Measurements from ENCODE around the gene PTGR1.
"Not testable (repeated sequence)": the region's sequence is repeated elsewhere in the genome, so short reads cannot be mapped to it uniquely, and the experiment has no call there.

Gene PTGR1

GRCh38 chr9:111610845-111611244 is 11.4 kb upstream of the PTGR1 start:
- no peak for DNase-seq

DNA sequence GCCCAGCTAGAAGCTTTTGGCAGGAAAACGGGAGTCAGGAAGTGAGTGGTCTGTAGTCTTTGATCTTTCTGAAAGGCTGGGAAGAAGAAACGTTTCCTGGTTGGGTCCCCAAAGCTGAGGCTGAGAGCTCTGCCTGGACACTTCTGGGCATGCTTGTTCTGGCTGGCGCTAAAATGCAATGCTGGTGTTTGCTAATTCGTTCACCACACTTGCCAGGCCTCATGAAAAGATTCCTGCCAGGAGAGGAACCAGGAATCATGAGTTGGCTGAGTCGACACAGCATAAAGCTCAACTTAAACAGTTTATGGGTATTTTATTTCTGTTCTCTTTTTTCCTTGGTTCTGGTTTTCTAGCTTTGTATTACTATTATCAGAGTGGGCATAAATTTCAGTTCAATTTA is 10.7 kb upstream of the PTGR1 start:
- DNase-seq: no peak

DNA sequence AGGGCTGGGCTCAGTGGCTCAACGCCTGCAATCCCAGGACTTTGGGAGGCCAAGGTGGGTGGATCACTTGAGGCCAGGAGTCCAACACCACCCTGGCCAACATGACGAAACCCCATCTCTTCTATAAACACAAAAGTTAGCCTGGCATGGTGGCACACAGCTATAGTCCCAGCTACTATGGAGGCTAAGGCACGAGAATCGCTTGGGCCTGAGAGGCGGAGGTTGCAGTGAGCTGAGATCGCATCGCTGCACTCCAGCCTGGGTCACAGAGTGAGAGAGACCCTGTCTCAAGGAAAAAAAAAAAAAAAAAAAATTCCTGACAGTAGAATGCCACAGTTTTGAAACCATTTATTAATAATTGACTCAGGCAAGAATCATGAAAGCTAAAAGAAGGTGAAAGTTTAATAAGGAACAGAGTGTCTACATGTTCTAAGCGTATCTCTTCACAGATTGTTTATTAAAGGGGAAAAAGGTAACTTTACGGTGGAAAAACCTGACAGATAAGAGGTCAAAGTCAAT is 5.7 kb upstream of the PTGR1 start:
- no peak for DNase-seq

DNA sequence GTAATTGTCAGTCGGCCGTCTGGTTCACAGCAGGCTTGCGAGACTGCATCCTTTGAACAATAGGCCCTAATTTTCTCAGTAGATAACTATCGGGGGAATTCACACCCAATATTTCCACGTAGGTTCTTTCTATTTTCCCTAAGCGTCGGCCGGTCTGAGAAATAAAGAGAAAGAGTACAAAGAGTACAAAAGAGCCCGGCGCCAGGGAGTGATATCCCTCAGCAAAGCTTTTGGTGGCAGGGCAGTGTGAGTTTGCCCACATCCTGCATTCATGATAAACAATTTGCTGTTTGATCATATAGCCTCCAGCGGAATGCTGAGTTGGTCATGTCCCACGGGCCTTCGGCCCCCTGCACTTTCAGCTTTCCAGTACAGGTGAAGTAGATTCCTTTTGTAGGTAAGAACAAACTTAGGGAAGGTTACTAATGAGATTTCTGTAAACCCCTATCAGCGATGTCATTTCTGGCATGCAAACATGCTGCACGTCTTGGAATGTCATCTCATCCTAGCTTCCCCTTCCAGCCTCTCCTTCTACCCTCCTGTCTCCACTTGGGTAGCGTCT is 4.7 kb upstream of the PTGR1 start:
- no peak for DNase-seq

- no peak for DNase-seq
These were observed 3.6 kb upstream of the PTGR1 start for GRCh38 chr9:111603041-111603440.

GRCh38 chr9:111601237-111602018 is 2.0 kb upstream of the PTGR1 start:
- no peak for DNase-seq

DNA sequence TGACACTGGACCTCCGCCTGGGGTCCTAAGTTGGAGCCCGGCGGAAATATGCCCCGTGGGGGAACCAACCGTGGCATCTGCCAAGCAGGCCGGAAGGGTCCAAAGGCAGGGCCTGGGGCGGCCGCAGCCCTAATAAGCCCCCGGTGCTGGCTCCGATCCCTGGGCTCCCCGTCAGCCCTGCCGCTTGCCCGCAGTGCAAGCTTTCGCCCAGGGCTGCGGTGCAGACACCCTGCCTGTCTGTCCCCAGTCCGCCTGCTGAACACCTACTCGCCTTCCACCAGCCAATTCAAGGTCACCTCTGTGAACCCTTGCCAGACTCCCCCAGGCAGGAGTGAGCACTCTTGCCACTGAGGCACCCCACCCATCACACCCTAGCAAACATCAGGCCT is 502 bp upstream of the PTGR1 start:
- DNase-seq: no peak

- no peak for DNase-seq
These were observed 735 bp downstream of the PTGR1 start for GRCh38 chr9:111598733-111599091.

DNA sequence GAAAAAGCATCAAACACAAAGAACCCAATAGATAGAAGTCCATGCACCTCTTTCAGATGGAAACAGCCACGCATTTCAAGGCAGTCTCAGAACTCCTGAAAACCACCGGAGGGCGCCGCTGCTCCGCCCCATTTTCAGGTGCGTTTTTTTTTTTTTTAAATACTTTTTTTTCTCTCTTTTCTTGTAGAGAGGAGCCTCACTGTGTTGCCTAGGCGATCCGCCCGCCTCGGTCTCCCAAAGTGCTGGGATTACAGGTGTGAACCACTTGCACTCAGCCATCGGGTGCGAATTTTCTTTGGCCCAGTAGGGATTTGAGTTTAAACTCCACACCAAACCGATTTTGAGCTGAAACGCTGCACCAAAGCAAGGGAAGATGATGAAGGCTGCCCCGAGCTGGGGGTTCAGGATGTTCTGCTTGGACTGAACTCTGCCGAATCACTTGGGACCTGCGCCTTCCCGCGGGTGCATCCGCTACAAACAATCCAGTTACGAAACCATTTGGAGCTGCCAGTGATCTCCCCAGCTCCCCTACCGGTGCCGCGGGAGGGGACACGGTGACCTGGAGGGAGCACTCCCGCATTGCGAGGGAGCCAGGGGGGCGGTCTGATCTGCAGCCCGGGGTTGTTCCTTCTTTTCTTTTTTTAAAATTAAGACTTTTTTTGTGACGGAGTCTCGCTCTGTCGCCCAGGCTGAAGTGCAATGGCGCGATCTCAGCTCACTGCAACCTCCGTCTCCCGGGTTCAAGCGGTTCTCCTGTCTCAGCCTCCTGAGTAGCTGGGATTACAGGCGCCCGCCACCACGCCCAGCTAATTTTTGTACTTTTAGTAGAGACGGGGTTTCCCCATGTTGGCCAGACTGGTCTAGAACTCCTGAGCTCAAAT is 1.4 kb downstream of the PTGR1 start:
- peak in 1 of 4 experiments; percentile 37 for DNase-seq

GRCh38 chr9:111588846-111589245 is 10.6 kb downstream of the PTGR1 start:
- no peak for DNase-seq

DNA sequence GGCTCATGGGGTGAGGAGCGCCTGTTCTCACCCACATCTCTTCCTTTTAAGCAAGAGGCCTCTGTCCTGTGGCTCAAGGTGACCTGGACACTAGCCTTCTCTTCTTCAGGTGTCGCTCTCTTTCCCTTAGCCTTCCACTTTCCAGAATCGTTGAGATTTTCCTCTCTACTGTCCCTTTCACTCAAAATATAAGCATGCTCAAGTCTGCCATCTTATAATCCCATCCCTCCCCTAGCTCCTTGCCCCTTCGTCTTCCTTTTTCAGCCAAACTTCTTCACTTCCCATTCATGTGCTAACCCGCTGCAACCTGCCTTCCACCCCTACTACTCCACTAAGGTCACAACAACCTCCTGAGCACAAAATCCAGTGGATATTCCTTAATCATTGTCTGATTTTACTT is 13.1 kb downstream of the PTGR1 start:
- DNase-seq: no peak

- no peak for DNase-seq
These were observed 16.6 kb downstream of the PTGR1 start for GRCh38 chr9:111582888-111583287.

DNA sequence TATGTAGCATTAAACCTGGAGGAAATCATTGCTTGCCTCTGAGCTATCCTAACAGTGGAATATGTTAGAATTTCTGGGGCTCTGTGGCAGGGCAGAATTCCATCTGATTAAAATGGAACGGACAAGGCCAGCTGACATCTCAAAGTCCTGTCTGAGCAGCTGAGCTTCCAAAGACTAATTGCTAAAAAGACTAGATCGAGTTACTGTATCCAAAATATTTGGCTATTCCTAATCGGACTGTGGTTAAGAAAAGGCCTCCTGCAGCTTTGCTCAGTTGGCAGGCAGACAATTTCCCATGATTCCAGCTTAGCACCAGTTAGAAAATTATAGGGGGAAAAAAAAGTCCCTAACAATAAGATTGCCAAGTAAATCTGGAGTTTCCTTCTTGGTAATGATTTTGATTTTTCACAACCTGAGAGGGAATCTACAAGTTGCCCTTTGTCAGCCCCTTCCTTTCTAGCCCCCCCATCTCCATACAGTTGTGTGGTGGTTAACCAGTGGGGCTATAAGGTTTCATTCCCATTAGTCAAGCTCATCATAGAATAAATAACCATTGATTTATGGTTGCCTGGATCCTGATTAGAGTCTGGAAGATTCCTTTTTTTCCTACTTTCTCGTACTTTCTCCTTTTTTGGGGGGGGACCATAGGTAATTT is 26.4 kb downstream of the PTGR1 start:
- DNase-seq: no peak

GRCh38 chr9:111568127-111568526 is 31.3 kb downstream of the PTGR1 start:
- not testable (repeated sequence) for DNase-seq

DNA sequence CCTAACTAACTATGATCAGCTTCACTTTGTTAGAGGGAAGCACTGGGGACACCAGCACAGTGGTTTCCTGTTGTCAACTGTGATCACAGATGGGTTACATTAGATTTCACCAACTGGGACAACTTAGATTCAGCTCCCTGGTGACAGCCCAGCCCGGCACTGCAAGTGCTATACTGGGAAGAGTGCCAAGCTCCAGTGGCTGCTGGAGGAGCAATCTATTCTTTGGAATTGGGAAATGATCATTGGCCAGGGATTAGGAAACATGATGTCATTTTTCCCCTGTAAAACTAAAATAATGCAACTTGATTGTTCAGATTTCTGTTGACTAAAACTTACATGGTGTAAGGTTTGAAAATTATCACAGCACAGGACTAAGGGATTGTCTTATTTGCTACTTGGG is 33.2 kb downstream of the PTGR1 start:
- DNase-seq: no peak

DNA sequence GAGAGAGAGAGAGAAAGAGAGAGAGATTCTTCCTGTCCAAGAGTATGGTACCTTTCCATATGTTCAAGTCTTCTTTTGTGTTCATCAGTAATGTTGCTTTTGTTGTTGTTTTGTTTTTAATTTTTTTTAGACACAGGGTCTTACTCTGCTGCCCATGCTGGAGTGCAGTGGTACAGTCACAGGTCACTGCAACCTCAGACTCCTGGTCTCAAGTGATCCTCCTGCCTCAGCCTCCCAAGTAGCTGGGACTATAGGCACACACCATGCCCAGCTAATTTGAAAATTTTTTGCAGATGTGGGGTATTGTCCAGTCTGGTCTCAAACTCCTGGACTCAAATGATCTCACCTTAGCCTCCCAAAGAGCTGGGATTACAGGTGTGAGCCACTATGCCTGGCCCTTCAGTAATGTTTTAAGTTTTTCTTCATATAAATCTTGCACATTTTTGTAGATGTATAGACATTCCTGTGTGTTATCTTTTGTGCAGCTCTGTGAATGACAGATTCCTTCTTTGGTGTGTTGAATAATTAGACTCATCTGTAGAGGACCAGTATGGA is 38.2 kb downstream of the PTGR1 start:
- DNase-seq: no peak

DNA sequence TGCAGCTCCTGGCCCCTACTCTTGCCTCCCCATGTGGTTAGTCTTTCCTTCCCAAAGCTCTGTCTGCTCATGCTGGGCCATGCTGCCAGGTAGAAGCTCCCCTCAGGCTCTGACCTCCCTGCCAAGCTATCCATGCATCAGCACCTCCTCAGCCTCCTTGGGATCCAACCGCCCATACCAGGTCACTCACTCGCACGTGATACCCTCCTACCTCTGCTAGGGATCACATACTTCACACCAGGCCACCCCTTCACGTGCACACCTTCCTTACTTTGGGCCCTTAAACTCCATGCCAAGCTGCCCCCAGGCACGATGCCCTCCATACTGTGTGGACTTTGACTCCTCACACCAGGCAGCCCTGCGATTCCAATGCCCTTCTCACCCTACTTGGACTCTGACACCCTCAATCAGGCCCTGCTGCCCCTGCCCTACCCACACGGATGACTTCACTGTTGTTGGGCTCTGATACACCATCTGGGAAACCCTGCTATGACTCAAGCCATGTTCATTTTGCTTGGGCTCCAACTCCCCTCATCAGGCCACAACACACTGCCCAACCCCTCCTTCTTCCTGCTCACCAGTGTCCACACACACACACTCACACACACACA is 40.3 kb downstream of the PTGR1 start:
- no peak for DNase-seq

- not testable (repeated sequence) for DNase-seq
These were observed 44.0 kb downstream of the PTGR1 start for GRCh38 chr9:111555425-111555824.

GRCh38 chr9:111548623-111549022 is 50.8 kb downstream of the PTGR1 start:
- no peak for DNase-seq

- no peak for DNase-seq
These were observed 56.8 kb downstream of the PTGR1 start for GRCh38 chr9:111542497-111543254.

DNA sequence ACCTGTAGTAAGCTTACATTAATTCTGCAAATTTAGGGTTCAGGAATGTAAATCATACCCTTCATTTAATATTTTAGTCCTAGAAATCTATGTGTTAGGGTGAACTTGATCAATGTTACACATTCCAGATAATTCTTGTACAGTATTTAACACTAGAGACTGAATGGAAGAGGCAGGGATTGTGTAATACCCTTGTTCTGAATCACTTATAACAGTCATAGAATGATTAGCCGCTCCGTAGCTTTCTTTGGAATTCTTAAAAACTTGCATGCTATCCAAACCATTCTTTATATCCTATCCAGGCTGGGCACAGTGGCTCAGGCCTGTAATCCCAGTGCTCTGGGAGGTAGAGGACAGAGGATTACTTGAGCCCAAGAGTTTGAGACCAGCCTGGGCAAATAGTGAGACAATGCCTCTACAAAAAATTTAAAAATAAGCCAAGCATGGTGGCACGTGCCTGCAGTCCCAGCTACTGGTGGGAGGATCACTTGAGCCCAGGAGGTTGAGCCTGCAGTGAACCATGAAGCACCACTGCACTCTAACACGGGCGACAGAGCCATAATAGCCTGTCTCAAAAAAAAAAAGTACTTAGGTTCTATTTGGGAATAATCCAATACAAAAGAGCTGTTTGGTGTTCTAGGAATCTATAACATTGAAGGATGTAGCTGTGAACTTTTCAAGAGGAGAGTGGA is 66.2 kb downstream of the PTGR1 start:
- DNase-seq: no peak
